Measurements from ENCODE around the gene SET. TPM values are rescaled to one million over a fixed set of nuclear protein-coding genes. Genes with fewer than 3 reads are reported as not detected.

Gene SET
- total and polyA plus RNA-seq, 2 of the 8 experiments (the other 6 are each of a cell fraction or from before 2014, with no cell fraction given), result 466 to 1,345 TPM

GRCh38 chr9:128719919-128720605 lies 31.0 kb downstream of the SET start (continued):
- TF ChIP-seq MAFK (IDR thresholded peaks at IDR 0.05; ENCODE audit: low read depth, low read length) (no peak), RAD21 (IDR thresholded peaks at IDR 0.05 in 1 of 2, conservative IDR thresholded peaks at IDR 0.05 in 1 of 2; ENCODE audit: low read depth in 2 of 2, low read length in 2 of 2) (peak; percentile 4 to 11; a peak in 2 of 4 replicates)

Data from H1 (cell line).